Left cardiac atrium (tissue), 4 donors: ENCODE results near the gene RSBN1. TPM values are rescaled to one million over a fixed set of nuclear protein-coding genes. Genes with fewer than 3 reads are reported as not detected.
"Not testable (repeated sequence)": the region's sequence is repeated elsewhere in the genome, so short reads cannot be mapped to it uniquely, and the experiment has no call there.

Experiments used
- ATAC-seq, 2 donors: fragments of 200-7000 bp; cut with Tn5 transposase; one replicate each; pipeline ENCODE4 v1.9.1; 2020; ENCODE audit warnings: mild to moderate bottlenecking in 2 of 2, moderate library complexity in 2 of 2
- DNase-seq: peaks from one replicate; pipeline ENCODE4 v3.0.0-alpha.2; 2020
- intact Hi-C, 2 donors: fragments of 100-400 bp; cut with DNase I; formaldehyde crosslinking; loops; one replicate each; pipeline versions ENCODE4 v1.14.1 to v1.15.1; 2022 to 2023
- total RNA-seq, 2 donors: library from RNA; stranded (reverse); fragmentation: NEBNext Ultra II Directional; extraction: Animal tissue kit (Norgen Biotek cat#: 25700); gene quantifications; one replicate each; pipeline ENCODE4 v1.2.1, GENCODE V29; 2021
- donor health status: DM: no; HTN: yes; CAD: no.
- donor health status: DM: no; HTN: yes; CAD: no; lungs with severe emphysema.
- donor health status: DM: yes; HTN: yes; CAD: no.
- donor health status: Dilated cardiomyopathy.

RSBN1 gene
- total RNA-seq, 2 donors from 2014 or later: 8.1 to 12.8 TPM

DNA sequence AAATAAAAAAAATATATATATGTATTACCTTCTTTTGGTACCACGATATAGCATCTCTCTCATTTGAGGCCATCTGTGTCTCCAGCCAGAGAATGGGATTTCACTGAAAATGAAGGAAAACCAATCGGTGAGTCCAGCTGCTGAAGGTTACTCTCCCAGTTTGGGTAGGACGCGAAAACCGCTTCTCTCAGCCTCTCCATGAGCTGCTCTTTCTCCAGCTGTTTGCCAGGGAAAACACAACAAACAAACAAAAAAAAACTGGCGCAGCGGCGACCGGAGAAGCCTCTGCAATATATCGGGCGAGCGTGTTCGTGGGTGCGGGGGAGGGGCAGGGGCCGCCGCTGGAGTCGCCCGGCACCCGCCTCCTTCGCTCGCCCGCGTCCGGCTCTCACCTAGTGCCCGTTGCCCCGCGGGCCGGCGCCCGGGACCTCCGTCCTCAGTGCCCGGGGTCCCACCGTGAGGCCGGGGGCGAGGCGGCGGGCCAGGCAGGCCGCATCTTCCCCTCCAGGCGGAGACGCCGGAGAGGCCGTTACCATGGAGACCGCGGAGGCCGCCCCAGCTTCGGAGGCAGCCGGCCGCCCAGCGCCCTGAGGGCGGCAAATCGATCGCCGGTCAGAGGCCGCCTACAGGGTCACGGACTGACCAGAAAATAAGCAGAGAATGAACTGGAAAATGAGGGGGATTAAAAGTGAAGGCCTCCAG, 53.5 kb downstream of the RSBN1 start:
- ATAC-seq (peak; percentile 76 to 83), DNase-seq (peak; percentile 78)
- intact Hi-C loops: loop anchor here in 1 of 2 donors (1.0 kb wide), 1 partner anchor 54 kb away; the partner anchor contains the start of gene RSBN1

GRCh38 chr1:113756461-113756860, 55.8 kb downstream of the RSBN1 start:
- DNase-seq (no peak), ATAC-seq (no peak)
- intact Hi-C loops: no loop called here

DNA sequence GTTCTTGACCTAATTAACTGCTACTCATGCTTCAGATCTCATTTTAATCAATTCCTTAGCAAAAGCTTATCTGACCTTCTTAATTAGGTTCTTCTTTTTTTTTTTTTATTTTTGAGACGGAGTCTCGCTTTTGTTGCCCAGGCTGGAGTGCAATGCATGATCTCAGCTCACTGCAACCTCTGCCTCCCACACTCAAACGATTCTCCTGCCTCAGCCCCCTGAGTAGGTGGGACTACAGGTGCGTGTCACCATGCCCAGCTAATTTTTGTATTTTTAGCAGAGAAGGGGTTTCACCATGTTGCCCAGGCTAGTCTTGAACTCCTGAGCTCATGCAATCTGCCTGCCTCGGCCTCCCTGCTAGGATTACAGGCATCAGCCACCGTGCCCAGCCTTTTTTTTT, 58.9 kb downstream of the RSBN1 start:
- intact Hi-C loops, ATAC-seq, DNase-seq: not testable (repeated sequence)

DNA sequence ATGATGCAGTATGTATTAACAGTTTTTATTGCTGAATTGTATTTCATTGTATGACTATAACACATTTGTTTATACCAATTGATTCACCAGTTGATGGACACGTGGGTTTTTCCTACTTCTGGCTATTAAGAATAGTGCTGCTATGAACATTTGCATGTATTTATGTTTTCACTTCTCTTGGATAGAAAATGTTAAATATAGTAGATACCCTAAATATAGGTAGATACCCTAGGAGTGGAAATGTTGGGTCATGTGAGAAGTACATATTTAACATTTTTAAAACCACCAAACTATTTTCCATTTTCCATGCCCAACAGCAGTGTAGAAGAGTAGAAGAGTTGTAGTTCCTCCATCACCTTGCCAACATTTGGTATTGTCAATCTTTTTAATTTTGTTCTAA, 60.8 kb downstream of the RSBN1 start:
- no peak for ATAC-seq
- DNase-seq: no peak
- intact Hi-C loops: no loop called here

DNA sequence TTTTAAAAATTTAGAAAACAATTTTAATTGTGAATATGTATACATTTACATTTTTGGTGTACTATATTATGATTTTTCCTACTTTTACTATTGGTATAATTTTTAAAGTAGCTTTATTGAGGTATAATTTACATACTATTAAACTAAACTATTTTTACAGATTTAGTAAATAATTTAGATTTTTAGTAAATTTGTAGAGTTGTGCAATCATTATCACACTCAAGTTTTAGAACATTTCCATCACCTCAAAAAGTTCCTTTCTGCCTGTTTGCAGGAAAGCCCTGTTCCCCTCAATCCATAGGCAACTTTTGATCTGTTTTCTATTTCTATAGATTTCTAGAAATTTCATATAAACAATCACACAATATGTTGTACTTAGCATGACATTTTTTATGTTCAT, 61.2 kb downstream of the RSBN1 start:
- intact Hi-C loops: no loop called here
- DNase-seq: no peak
- no peak for ATAC-seq

DNA sequence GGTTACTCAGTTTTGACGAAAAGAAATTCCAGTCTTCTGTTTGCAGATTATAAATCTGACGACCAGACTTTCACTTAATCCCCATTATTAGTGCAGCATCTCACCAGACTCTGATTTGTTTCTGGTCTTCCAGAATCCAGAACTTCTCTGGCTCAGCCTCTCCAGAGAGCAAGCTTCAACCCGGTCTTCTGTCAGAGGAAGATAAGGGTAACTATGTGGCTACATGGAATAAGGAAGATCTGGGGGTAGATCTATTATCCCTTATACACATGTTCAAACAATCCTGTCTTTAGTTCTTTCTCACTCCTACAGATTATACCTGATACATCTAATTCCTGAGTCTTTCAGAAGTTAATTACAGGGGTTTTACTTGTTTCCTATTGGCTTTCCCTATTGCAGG, 62.9 kb downstream of the RSBN1 start:
- no peak for ATAC-seq
- intact Hi-C loops: no loop called here

DNA sequence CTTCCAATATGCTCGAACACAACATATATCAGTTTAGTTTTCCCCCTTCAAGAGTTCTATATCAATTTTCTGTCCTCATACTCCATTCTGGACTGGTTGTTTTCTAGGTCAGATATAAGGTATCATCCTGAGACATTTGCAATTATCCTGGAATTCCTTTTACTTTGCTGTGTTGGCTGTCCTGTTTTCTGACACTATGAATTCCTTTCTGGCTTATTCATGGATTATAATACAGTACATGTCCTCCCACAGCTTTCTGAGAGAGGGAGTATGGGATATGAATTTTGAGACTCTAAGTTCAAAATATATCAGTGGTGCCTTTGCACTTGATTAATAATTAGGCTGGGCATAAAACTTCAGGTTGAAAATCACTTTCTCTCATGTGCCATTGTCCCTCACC, 64.9 kb downstream of the RSBN1 start:
- ATAC-seq (peak in 1 of 2 donors; percentile 86), DNase-seq (no peak)
- intact Hi-C loops: no loop called here

More for the DNA sequence above, 62.9 kb downstream of the RSBN1 start:
- DNase-seq: no peak

- DNase-seq (no peak), ATAC-seq (no peak)
- intact Hi-C loops: no loop called here
Observed at GRCh38 chr1:113745425-113745824, 66.9 kb downstream of the RSBN1 start.

DNA sequence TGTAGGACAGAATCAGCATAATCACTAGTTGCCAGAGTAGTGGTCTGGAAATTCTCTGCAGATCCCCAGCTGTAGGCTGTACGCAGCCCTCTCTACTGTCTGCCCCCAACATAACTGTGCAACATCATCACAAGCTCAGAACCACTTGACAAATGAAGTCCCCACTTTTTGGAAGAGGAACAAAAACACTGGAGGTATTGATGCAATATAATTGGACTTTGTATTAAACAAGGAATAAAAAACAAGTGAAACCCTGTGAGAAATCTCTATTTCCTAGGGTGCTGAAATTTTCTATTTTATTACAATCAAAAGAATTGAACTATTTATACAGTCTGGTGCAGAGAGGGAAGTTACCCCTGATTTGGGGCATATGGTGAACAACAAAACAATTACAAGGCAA, 68.2 kb downstream of the RSBN1 start:
- intact Hi-C loops: no loop called here
- ATAC-seq: no peak
- no peak for DNase-seq

DNA sequence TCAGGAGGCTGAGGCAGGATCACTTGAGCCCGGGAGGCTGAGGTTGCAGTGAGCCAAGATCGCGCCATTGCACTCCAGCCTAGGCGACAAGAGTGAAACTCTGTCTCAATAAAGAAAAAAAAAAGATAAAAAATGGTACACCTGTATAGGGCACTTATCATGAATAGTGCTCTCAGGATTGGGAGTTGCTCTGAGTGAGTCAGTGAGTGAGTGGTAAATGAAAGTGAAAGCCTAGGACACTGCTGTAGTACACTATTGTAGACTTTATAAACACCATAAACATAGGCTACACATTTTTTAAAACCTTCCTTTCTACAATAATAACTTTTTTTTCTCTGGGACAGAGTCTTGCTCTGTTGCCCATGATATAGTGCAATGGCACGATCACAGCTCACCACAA, 69.8 kb downstream of the RSBN1 start:
- ATAC-seq: no peak
- intact Hi-C loops: no loop called here
- DNase-seq: no peak

DNA sequence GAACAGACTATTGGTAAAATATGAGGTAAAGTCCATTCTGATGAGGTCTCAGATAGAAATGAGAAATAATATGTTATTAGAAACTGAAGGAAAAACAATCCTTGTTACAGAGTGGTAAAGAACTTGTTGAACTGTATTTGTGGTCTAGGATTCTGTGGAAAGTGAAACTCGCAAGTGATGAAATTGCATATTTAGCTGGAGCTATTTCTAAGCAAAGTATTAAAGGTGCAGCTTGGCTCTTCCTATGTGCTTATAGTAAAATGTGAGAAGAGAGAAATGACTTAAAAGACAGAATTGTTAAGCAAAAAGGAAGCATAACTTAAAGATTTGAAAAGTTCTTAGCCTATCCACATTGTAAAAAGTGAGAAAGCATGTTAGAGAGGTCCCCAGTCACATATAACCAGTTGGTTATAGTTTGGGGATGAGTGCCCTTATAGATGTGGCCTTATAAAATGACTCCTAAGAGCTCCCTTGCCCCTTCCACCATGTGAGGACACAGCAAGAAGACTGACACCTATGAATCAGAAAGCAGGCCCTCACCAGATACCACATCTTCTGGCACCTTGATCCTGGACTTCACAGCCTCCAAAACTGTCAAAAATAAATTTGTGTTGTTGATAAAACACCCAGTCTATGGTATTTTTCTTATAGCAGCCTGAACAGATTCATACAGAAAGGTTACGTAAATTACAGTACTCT, 77.8 kb downstream of the RSBN1 start:
- DNase-seq (no peak), ATAC-seq (no peak)
- intact Hi-C loops: no loop called here

GRCh38 chr1:113732802-113733201, 79.5 kb downstream of the RSBN1 start:
- DNase-seq (no peak), ATAC-seq (no peak)
- intact Hi-C loops: no loop called here

- DNase-seq: no peak
- ATAC-seq: no peak
- intact Hi-C loops: no loop called here
Observed at GRCh38 chr1:113721010-113721409, 91.3 kb downstream of the RSBN1 start.

GRCh38 chr1:113718621-113719020, 93.7 kb downstream of the RSBN1 start:
- ATAC-seq, intact Hi-C loops, DNase-seq: not testable (repeated sequence)

DNA sequence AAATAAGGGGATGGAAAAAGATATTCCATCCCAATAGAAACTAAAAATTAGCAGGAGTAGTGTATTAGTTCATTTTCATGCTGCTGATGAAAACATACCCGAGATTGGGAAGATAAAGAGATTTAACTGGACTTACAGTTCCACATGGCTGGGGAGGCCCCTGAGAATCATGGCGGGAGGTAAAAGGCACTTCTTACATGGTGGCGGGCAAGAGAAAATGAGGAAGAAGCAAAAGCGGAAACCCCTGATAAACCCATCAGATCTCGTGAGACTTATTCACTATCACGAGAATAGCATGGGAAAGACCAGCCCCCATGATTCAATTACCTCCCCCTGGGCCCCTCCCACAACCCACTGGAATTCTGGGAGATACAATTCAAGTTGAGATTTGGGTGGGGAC, 94.8 kb downstream of the RSBN1 start:
- ATAC-seq, DNase-seq, intact Hi-C loops: not testable (repeated sequence)

DNA sequence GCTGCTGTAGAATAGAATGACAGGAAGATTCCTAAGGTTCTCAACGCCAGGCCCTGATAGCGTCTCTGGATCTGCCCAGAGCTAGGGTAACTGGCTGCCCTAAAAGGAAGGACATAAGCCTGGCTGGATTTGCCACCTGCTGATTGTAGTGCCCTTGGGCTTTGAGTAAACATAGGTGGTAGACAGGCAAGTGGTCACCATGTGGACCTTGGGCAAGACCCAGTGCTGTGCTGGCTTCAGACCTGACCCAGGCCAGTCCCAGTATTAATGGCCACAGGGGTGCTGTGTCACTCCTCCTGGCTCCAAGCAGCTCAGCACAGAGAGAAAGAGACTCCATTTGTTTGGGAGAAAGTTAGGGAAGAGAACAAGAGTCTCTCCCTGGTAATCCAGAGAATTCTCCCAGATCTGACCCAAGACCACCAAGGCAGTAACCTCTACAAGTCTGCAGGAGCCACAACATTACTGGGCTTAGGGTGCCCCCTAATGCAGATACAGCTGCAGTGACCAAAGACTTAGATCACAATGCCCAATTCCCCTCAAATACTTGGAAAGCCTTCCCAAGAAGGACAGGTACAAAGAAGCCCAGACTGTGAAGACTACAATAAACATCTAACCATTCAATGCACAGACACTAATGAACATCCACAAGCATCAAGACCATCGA, 97.5 kb downstream of the RSBN1 start:
- intact Hi-C loops: no loop called here
- no peak for ATAC-seq
- no peak for DNase-seq
